Umbilical cord (tissue), 2 donors: ENCODE results near the gene EXOC3L4. TPM values are rescaled to one million over a fixed set of nuclear protein-coding genes. Genes with fewer than 3 reads are reported as not detected.
A peak's percentile ranks its signal among the peaks of the same experiment; 100 is the strongest.

Source experiments
- DNase-seq: peaks from one replicate; pipeline ENCODE4 v3.0.0-alpha.2; 2015; ENCODE audit warnings: low spot score
- total RNA-seq: library from RNA; depleted of rRNA; stranded (reverse); fragments of >200 nt; gene quantifications from one replicate; pipeline ENCODE4 v1.2.3, GENCODE V29; 2014; ENCODE audit warnings: low replicate concordance; ENCODE audit not compliant: insufficient read depth

Gene EXOC3L4
- total RNA-seq, 1 donor from 2014 or later = 0.72 TPM

DNA sequence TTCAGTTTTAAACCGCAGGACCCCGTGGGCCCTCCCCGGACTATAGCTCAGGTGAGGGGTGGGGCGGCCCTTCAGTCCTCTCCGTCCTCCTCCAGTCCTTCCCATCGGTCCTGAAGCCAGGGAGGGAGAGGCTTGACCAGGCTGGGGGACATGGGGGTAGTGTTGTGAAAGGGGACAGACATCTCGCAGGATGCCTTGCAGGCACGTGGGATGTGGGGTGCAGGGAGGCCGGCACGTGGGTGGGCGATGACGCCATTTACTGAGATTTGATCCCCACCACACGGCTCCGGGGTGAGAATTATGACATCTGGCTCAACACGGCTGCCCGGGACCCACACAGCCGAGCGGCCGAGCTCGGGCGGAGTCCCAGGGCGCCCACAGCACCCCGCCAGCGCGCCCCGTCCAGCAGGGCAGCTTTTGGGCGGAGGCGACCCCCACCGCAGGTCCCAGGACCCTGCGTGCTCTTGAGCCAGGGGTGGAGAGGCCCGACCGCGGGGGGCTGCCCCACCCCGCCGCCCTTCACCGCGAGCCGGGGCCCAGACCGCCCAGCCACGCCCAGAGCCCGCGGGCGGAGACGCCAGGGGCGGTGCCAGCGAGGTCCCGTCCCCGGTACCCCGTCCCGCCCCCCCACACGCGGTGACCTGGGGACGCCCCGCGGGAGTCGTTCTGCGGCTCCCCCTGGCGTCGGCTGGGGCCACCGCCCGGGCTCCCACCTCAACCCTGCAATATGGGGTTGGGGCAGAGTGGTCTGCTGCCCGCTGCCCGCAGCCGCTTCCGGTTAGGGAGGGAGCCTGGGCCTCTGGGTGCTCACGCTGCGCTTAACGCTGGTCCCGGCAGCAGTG lies 3.3 kb upstream of the EXOC3L4 start:
- no peak for DNase-seq

GRCh38 chr14:103091883-103092222 lies 2.7 kb upstream of the EXOC3L4 start:
- DNase-seq = no peak

- no peak for DNase-seq
Observed at GRCh38 chr14:103093856-103094405, 594 bp upstream of the EXOC3L4 start.

- no peak for DNase-seq
Observed at GRCh38 chr14:103095210-103095778, 769 bp downstream of the EXOC3L4 start.

- no peak for DNase-seq
Observed at GRCh38 chr14:103096387-103096786, 1.9 kb downstream of the EXOC3L4 start.

DNA sequence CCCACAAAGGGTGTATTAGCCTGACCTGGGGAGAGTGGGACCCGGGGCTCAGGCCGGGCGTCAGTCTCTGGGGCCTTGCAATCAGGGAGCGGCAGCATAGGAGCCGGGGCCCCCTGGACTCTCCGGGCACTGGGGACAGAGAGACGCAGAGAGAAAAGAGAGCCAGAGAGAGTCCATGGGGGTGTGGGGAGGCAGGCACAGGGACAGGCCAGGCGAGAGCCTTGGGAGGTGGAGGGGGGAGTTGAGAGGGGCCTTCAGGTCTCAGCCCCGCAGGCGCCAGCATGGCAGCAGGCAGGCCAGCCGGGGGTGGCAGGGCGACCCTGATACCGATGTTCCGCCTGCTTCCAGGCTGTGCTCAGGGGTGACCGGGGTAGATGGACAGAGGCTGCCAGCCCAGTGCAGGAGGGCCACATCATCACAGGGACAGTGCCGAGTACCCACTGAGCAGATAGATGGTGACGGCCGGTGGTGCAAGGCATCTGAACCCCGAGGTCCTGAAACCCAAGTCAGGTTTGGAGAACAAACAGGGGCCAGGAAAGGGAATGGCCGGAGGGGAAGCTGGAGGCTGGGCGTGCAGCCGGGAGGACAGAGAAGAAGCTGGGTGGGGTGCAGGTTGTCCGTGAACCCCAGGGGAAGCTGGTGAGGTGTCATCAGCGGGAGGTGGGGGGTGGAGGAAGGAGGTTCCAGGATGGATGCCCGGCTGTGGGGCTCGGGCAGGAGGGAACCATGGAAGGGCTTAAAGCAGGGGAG lies 2.9 kb downstream of the EXOC3L4 start:
- no peak for DNase-seq

DNA sequence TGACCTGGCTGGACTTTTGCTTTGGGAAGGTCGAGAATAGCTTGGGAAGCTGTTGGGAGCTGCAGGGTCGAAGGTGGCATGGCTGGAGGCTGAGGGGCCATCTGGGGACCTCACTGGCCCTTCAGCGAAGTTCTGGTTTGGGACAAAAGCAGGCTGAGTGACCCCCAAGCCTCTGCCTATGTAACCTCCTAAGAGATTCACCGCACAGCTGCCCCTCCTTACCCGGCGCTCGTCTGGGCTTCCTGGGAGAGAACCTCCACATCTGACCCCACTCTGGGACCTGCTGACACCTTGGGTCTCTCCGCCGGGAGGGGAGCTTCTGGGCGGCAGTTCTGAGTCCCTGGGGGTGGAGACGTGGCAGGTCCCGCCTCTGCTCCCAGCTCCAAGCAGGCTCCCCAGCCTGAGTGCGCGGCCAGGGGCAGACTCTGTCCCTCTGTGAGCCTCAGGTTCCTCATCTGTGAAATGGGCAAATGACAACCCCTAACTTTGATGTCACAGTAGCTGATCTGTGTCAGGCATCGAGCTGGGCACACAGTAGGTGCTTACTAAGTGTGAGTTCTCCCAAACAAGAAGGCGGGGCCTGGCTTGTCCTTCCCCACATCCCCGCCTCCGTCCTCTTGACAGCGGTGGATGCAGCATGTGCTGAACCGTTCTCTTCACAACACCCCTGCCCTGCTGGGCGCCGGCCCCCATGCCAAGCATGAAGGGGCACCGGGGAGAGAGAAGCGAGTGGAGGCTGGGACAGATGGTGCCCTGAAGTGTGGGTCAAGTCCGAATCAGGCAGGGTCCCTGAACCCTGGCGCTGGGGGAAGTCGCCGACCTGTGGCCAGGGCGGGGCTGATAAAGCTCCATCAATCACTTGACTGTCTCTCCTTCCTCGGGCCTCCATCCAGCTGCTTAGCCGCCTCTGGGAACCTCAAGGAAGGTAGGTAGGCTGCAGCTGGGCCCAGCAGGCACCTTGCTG lies 3.8 kb downstream of the EXOC3L4 start:
- DNase-seq = no peak

DNA sequence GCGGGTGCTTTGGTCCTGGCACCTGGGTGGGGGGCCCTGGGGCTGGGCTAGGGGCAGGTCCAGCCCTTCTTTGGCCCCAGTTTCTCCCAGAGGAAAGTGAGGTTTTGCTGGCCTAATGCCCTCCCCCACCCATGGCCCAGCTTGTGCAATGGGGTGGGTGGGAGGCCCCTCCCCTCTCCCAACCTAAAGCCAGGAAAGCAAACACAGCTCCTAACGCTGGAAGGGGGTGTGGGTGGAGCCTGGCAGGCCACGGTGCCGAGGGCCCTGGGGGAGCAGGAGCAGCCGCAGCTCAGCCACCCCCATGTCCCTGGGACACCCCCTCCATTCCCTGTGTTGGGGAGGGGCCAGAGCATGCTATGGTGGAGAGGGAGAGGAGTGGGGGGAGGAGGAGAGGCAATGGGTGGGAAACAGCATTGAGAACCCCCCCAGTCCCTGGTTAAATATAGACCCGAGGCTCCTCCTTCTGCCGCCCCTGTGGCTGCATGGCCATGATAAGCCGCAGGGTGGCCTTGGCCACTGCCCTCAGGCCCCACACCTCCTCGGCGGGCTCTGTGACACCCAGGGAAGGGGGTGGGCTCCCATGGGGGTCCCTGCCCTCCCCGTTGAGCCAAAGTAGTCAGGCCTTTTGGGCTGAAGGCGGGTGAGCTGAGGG lies 4.7 kb downstream of the EXOC3L4 start:
- DNase-seq = no peak

DNA sequence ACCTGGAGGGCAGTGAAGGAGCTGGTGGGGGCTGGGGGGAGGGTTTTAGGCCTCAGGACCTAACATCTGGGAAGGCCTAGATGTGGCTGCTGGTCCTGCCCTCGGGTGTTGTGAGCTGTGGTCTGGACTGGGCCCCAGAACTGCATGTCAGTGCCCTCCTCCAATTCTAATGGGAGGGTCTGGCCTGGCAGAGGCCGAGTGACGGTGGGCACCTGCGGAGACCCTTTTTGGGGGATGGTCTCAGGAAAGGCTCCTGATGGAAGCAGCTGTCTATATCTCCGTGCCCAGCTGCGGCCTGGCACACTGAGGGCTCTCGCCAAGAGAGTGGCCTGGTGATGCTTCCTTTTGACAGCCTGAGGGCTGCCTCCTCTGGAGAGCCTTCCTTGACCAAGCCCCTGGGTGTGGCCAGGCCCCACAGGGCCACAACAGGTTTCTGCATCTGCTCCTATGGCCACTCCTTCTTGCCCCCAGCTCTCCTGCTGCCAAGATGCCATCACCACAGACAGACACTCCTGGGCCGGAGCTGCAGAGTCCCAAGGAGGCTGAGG lies 5.3 kb downstream of the EXOC3L4 start:
- DNase-seq = no peak

DNA sequence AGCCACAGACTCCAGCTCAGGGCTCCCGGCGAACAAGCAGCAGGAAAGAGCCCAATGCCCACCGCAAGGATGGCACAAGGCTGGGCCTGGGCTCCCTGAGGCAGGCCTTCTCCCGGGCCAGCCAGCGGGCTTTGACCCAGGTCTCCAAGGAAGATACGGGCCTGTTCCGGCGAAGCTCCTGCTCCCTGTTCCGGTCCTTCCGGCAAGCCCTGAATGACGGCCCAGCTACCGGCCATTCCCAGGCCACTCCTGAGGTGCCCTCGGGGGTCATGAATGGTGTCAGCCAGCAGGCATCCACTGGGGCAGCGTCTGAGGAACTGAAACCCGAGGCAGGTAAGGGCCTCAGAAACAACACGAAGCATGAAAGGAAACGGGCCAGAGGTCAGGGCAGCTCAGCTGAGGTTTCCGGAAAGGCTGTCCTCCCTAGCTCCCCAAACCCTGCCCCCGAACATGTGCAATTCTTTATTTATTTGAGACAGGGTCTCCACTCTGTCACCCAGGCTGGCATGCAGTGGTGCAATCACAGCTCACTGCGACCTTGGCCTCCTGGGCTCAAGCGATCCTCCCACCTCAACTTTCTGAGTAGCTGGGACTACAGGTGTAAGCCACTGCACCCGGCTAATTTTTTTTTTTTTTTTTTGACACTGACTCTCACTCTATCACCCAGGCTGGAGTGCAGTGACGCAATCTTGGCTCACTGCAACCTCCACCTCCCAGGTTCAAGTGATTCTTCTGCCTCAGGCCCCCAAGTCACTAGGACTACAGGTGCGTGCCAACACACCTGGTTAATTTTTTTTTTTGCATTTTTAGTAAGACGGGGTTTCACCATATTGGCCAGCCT lies 6.0 kb downstream of the EXOC3L4 start:
- DNase-seq = no peak

GRCh38 chr14:103101257-103101962 lies 6.9 kb downstream of the EXOC3L4 start:
- no peak for DNase-seq

- no peak for DNase-seq
Observed at GRCh38 chr14:103101963-103102688, 7.6 kb downstream of the EXOC3L4 start.

GRCh38 chr14:103102689-103103260 lies 8.2 kb downstream of the EXOC3L4 start:
- no peak for DNase-seq

DNA sequence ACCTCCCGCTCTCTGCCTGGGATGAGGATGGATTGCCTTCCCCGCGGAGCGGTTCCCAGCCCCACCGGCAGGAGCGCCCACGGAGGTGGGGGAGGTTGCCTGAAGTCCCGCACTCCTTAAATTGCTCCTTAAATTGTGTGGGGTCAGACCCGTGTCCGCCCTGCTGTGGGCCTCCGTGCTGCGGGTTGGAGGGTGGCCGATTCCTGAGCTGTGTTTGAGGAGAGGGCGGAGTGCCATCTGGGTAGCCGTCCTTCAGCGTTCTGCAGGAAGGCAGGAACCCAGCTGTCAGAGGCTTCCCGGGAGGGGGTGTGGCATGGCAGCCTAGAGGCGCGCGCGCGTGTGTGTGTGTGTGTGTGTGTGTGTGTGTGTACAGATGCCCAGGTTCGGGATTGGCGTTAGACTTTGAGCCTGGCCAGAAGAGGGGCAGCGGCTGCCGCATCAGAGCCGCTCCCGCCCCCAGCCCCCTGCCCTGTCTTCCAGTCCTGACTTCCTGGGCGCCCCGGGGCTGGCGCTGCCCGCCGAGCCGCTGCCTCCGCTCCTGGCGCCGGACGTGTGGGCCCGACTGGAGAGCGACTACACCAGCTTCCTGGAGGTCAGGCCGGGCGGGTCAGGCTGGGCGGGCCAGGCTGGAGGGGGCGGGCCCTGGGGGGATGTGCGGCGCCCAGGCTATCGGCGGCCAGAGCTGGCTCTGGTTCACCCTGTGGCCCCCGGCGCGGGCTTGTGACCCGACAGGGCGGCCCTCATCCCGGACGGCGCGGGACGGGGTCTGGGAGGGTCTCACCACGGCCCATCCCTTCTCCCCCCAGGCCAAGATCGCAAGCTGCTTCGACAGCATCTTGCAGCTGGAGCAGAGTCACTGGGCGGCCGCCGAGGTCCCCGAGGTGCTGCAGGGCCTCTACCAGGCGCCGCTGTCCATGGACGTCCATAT lies 9.2 kb downstream of the EXOC3L4 start:
- peak; percentile 79 for DNase-seq

DNA sequence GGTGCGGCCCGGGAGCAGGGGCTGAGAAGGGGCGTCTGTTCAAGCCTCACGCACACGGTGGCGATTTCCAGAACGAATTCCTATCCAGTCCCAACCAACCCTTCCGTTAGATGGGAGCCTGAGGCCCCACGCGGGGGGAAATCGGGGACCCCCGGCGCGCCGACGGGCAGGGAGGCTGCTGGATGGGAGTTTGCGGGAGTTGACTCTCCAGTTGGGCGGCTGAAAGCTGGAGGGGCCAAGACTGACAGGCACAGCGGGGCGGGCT lies 9.8 kb downstream of the EXOC3L4 start:
- no peak for DNase-seq

GRCh38 chr14:103104654-103105452 lies 10.3 kb downstream of the EXOC3L4 start:
- peak; percentile 47 for DNase-seq
